Hepatocyte (in vitro differentiated cells): ENCODE measurements around the gene CAMK1.

Source experiments
- EZH2 ChIP-seq: fragments of 200-600 bp; sonication (generic); IDR thresholded peaks from 2 replicates; pipeline ENCODE4 v1.6.1; 2016; ENCODE audit warnings: antibody characterized with exemption, mild to moderate bottlenecking, borderline replicate concordance
- EZH2phosphoT487 ChIP-seq: fragments of 200-600 bp; sonication (generic); IDR thresholded peaks from one replicate; pipeline ENCODE4 v1.6.1; 2018; ENCODE audit warnings: antibody characterized with exemption, mild to moderate bottlenecking, low read depth, moderate library complexity; ENCODE audit not compliant: unreplicated experiment, severe bottlenecking
- TF ChIP-seq, protein P1 (sequence below): fragments of 200-600 bp; sonication (generic); IDR thresholded peaks from 2 replicates; pipeline ENCODE4 v1.5.1; 2016; ENCODE audit warnings: antibody characterized with exemption, mild to moderate bottlenecking; ENCODE audit not compliant: poor library complexity

DNA sequence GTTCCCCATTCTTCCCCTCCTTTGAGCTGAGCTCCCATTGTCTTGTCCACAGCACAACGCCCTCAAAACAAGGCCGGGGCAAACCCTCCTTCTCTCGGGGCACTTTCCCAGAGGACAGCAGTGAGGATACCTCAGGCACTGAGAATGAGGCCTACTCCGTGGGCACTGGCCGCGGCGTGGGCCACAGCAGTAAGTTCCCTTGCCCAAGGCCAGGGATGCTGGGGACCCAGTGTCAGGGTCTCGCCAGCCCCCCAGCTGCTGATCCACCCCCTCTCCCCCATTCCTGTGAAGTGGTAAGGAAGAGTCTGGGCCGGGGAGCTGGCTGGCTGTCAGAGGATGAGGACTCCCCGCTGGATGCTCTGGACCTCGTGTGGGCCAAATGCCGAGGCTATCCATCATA is 24.2 kb downstream of the CAMK1 start:
- TF ChIP-seq, protein P1, sequence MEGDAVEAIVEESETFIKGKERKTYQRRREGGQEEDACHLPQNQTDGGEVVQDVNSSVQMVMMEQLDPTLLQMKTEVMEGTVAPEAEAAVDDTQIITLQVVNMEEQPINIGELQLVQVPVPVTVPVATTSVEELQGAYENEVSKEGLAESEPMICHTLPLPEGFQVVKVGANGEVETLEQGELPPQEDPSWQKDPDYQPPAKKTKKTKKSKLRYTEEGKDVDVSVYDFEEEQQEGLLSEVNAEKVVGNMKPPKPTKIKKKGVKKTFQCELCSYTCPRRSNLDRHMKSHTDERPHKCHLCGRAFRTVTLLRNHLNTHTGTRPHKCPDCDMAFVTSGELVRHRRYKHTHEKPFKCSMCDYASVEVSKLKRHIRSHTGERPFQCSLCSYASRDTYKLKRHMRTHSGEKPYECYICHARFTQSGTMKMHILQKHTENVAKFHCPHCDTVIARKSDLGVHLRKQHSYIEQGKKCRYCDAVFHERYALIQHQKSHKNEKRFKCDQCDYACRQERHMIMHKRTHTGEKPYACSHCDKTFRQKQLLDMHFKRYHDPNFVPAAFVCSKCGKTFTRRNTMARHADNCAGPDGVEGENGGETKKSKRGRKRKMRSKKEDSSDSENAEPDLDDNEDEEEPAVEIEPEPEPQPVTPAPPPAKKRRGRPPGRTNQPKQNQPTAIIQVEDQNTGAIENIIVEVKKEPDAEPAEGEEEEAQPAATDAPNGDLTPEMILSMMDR: no peak
- TF ChIP-seq EZH2 (no peak), EZH2phosphoT487 (no peak)
